Neuronal stem cell (in vitro differentiated cells): ENCODE results near the gene IL10RB.
"Not testable (repeated sequence)": the region's sequence is repeated elsewhere in the genome, so short reads cannot be mapped to it uniquely, and the experiment has no call there.

ENCODE experiments used
- DNase-seq: peaks from one replicate; pipeline ENCODE4 v3.0.0-alpha.2; 2013; ENCODE audit warnings: low spot score
- H2AFZ ChIP-seq: one replicate; pipeline ENCODE4 v1.6.1; 2013; ENCODE audit warnings: mild to moderate bottlenecking, low read length, inconsistent platforms
- H2AK5ac ChIP-seq: 2 replicates; pipeline ENCODE4 v1.6.1; 2013; ENCODE audit warnings: low read depth, mild to moderate bottlenecking, inconsistent platforms, low read length, moderate library complexity, mixed read lengths
- H2BK120ac ChIP-seq: 2 replicates; pipeline ENCODE4 v1.6.1; 2013; ENCODE audit warnings: low read depth, mild to moderate bottlenecking, inconsistent platforms, low read length, moderate library complexity, mixed read lengths
- H2BK12ac ChIP-seq: one replicate; pipeline ENCODE4 v1.6.1; 2013; ENCODE audit warnings: low read length, inconsistent platforms
- H2BK15ac ChIP-seq: 2 replicates; pipeline ENCODE4 v1.6.1; 2013; ENCODE audit warnings: mild to moderate bottlenecking, low read length, inconsistent platforms, mixed read lengths
- H2BK5ac ChIP-seq: one replicate; pipeline ENCODE4 v1.6.1; 2013; ENCODE audit warnings: inconsistent platforms, mild to moderate bottlenecking, low read length, moderate library complexity
- H3K14ac ChIP-seq: one replicate; pipeline ENCODE4 v1.6.1; 2013; ENCODE audit warnings: low read length, inconsistent platforms
- H3K18ac ChIP-seq: 2 replicates; pipeline ENCODE4 v1.6.1; 2013; ENCODE audit warnings: low read length, inconsistent platforms
- H3K23ac ChIP-seq: 2 replicates; pipeline ENCODE4 v1.6.1; 2013; ENCODE audit warnings: low read depth, mild to moderate bottlenecking, mixed read lengths, low read length, inconsistent platforms; ENCODE audit not compliant: poor library complexity
- H3K27ac ChIP-seq: replicated peaks from 3 replicates; pipeline ENCODE4 v1.5.1; 2013; ENCODE audit warnings: low read length, inconsistent platforms
- H3K27me3 ChIP-seq, 3 experiments: 2 replicates each; pipeline ENCODE4 v1.6.1; 2013; ENCODE audit warnings: low read length in 3 of 3, mild to moderate bottlenecking in 2 of 3, inconsistent platforms in 1 of 3, low read depth in 1 of 3, mixed read lengths in 1 of 3, moderate library complexity in 1 of 3; ENCODE audit not compliant: control insufficient read depth in 3 of 3, insufficient read depth in 3 of 3
- H3K36me3 ChIP-seq, 2 donors: replicated peaks in 1 of 2; 2 replicates each; pipeline ENCODE4 v1.6.1; 2013; ENCODE audit warnings: low read length in 2 of 2; ENCODE audit not compliant: control insufficient read depth in 2 of 2, insufficient read depth in 2 of 2
- H3K4ac ChIP-seq: 2 replicates; pipeline ENCODE4 v1.6.1; 2013; ENCODE audit warnings: inconsistent platforms, mild to moderate bottlenecking, low read length, moderate library complexity
- H3K4me1 ChIP-seq, 2 donors: 1 replicate in 1 of 2; 2 replicates in 1 of 2; pipeline ENCODE4 v1.6.1; 2013; ENCODE audit warnings: low read length in 2 of 2, low read depth in 1 of 2; ENCODE audit not compliant: control insufficient read depth in 2 of 2, insufficient read depth in 1 of 2
- H3K4me2 ChIP-seq: one replicate; pipeline ENCODE4 v1.6.1; 2013; ENCODE audit warnings: mild to moderate bottlenecking, low read length, inconsistent platforms; ENCODE audit not compliant: insufficient read depth, poor library complexity, severe bottlenecking
- H3K4me3 ChIP-seq, 2 donors: 2 replicates each; pipeline ENCODE4 v1.5.1; 2013; ENCODE audit warnings: low read length in 2 of 2, mild to moderate bottlenecking in 2 of 2, inconsistent platforms in 1 of 2, moderate library complexity in 1 of 2
- H3K79me1 ChIP-seq: one replicate; pipeline ENCODE4 v1.6.1; 2013; ENCODE audit warnings: low read depth, mild to moderate bottlenecking, inconsistent platforms, low read length, moderate library complexity
- H3K9ac ChIP-seq: one replicate; pipeline ENCODE4 v1.6.1; 2013; ENCODE audit warnings: mild to moderate bottlenecking, low read depth, low read length, inconsistent platforms; ENCODE audit not compliant: poor library complexity
- H3K9me3 ChIP-seq, 2 donors: replicated peaks in 1 of 2; 2 replicates each; pipeline versions ENCODE3 to v1.6.1; 2013; ENCODE audit warnings: low read length in 2 of 2, mild to moderate bottlenecking in 2 of 2, inconsistent platforms in 1 of 2, low read depth in 1 of 2, mixed read lengths in 1 of 2, moderate library complexity in 1 of 2; ENCODE audit not compliant: control insufficient read depth in 2 of 2, insufficient read depth in 1 of 2
- H4K8ac ChIP-seq: one replicate; pipeline ENCODE4 v1.6.1; 2013; ENCODE audit warnings: low read depth, mild to moderate bottlenecking, inconsistent platforms, low read length, moderate library complexity
- H4K91ac ChIP-seq: one replicate; pipeline ENCODE4 v1.6.1; 2013; ENCODE audit warnings: low read length, low read depth, mild to moderate bottlenecking, inconsistent platforms; ENCODE audit not compliant: poor library complexity
- WGBS, 2 donors: extraction: QIAGEN DNeasy Blood & Tissue Kit; methylation state at CpG; one replicate each; pipeline ENCODE4 v1.1.7; 2013; ENCODE audit warnings: missing lambda C conversion rate in 2 of 2, mixed read lengths in 1 of 2; ENCODE audit not compliant: insufficient read length in 2 of 2, insufficient replicate concordance in 1 of 2; ENCODE audit errors: extremely low coverage in 2 of 2; 5-methylcytosine and 5-hydroxymethylcytosine counted together

The IL10RB gene

GRCh38 chr21:33249331-33250002, 16.7 kb upstream of the IL10RB start:
- Histone ChIP-seq H2BK120ac (no peak overlapping the region), H4K91ac (no peak overlapping the region), H3K23ac (no peak overlapping the region), H3K9ac (no peak overlapping the region), H3K18ac (no peak overlapping the region), H2BK5ac (no peak overlapping the region), H3K4me3 (no peak overlapping the region), H3K27me3 (no peaks in the 10 kb centered on the region), H2AK5ac (no peak overlapping the region), H4K8ac (no peak overlapping the region), H2AFZ (no peak overlapping the region), H3K14ac (no peak overlapping the region), H3K36me3 (peaks cover 22 to 95% of the 10 kb centered on the region in 2 donors), H3K4me2 (no peak overlapping the region), H2BK15ac (no peak overlapping the region), H2BK12ac (no peak overlapping the region), H3K79me1 (no peaks in the 10 kb centered on the region), H3K4me1 (peaks cover 0 to under 1% of the 10 kb centered on the region in 2 donors), H3K4ac (no peak overlapping the region), H3K9me3 (no peaks in the 10 kb centered on the region), H3K27ac (no peak overlapping the region)
- no peak for DNase-seq
- WGBS, 2 donors: no CpG with 5 or more reads among the region's 7 CpGs

- WGBS, 2 donors: no CpG with 5 or more reads among the region's 2 CpGs
- Histone ChIP-seq H3K36me3 (peaks cover 24 to 97% of the 10 kb centered on the region in 2 donors), H2BK5ac (no peak overlapping the region), H3K4me1 (no peaks in the 10 kb centered on the region), H4K91ac (no peak overlapping the region), H3K23ac (no peak overlapping the region), H2BK12ac (no peak overlapping the region), H2BK120ac (no peak overlapping the region), H3K14ac (no peak overlapping the region), H2AFZ (no peak overlapping the region), H3K27ac (no peak overlapping the region), H3K18ac (no peak overlapping the region), H3K4ac (no peak overlapping the region), H3K9ac (no peak overlapping the region), H3K9me3 (no peaks in the 10 kb centered on the region), H4K8ac (no peak overlapping the region), H3K79me1 (no peaks in the 10 kb centered on the region), H3K4me2 (no peak overlapping the region), H2BK15ac (no peak overlapping the region), H3K27me3 (no peaks in the 10 kb centered on the region), H3K4me3 (no peak overlapping the region), H2AK5ac (no peak overlapping the region)
- no peak for DNase-seq
These were observed 15.0 kb upstream of the IL10RB start for GRCh38 chr21:33251119-33251518.

GRCh38 chr21:33253382-33253781, 12.8 kb upstream of the IL10RB start:
- H2BK15ac ChIP-seq, H3K4me3 ChIP-seq, H4K91ac ChIP-seq, H3K9ac ChIP-seq, H2BK12ac ChIP-seq, H3K4me2 ChIP-seq, H3K27ac ChIP-seq, H3K79me1 ChIP-seq, H3K27me3 ChIP-seq, H2BK5ac ChIP-seq, H3K4me1 ChIP-seq, H2AFZ ChIP-seq, H2BK120ac ChIP-seq, H4K8ac ChIP-seq, H3K14ac ChIP-seq, DNase-seq, H3K23ac ChIP-seq, H2AK5ac ChIP-seq, H3K18ac ChIP-seq, H3K4ac ChIP-seq: not testable (repeated sequence)
- H3K36me3 ChIP-seq: peaks cover 22 to 98% of the 10 kb centered on the region in 2 donors
- H3K9me3 ChIP-seq: peaks cover 2 to 13% of the 10 kb centered on the region in 2 donors
- WGBS, 2 donors: no CpG with 5 or more reads among the region's 6 CpGs

GRCh38 chr21:33254766-33255165, 11.4 kb upstream of the IL10RB start:
- Histone ChIP-seq H2AFZ (no peak overlapping the region), H3K27ac (no peak overlapping the region), H3K36me3 (peaks cover 20 to 98% of the 10 kb centered on the region in 2 donors), H3K27me3 (no peaks in the 10 kb centered on the region), H2BK5ac (no peak overlapping the region), H3K18ac (no peak overlapping the region), H3K4me3 (no peak overlapping the region), H2AK5ac (no peak overlapping the region), H2BK120ac (no peak overlapping the region), H3K4me1 (no peaks in the 10 kb centered on the region), H3K9ac (no peak overlapping the region), H3K9me3 (peaks cover 2 to 13% of the 10 kb centered on the region in 2 donors), H2BK15ac (no peak overlapping the region), H3K4me2 (no peak overlapping the region), H4K91ac (no peak overlapping the region), H3K4ac (no peak overlapping the region), H2BK12ac (no peak overlapping the region), H4K8ac (no peak overlapping the region), H3K23ac (no peak overlapping the region), H3K14ac (no peak overlapping the region), H3K79me1 (no peaks in the 10 kb centered on the region)
- WGBS, 2 donors: no CpG with 5 or more reads among the region's 5 CpGs
- DNase-seq: no peak
